HTR-8/SVneo (cell line): ENCODE data around the gene PLXND1.

Source experiments
- DNase-seq: peaks from one replicate; pipeline ENCODE4 v3.0.0; 2011; ENCODE audit warnings: low spot score, mixed read lengths; ENCODE audit not compliant: insufficient read length
- FAIRE-seq: peaks from 2 replicates; lab custom pipeline; 2011; peaks lifted over from hg19 to GRCh38; lab: Jason Lieb, UNC

PLXND1 gene

DNA sequence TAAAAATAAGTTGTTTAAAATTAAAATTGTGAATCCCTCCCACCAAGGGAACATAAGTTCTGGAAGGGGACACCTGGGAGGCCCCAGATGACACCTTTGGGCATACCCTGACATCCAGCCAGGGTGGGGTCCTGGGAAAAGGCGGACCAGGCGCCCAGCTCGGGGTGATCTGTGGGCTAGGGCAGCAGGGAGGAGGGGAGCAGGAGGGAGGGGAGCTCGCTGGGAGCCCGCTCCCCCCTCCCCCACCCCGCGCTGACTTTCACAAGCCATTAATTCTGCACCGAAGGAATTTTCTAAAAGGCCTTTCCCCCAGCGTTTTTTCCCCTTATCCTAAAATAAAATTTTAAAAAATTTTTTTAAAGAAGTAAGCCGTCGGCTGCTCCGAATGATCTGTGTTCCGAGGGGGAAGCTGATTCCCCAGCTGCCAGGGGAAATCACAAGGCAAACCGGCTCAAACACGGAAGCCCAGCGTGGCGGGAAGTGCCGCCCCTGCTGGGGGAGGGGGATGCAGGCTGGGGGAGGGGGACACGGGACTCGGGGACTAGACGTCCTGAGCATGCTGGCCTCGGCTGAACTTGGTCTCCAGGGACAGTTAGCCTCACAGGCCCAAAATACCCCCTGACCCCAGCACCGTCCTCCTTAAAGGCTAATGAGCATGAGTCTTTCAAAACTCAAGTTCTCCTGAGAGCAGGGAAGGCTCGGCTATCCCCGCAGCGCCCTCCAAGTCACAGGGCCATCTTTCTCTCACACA lies 13.9 kb downstream of the PLXND1 start:
- DNase-seq (no peak), FAIRE-seq (no peak)

DNA sequence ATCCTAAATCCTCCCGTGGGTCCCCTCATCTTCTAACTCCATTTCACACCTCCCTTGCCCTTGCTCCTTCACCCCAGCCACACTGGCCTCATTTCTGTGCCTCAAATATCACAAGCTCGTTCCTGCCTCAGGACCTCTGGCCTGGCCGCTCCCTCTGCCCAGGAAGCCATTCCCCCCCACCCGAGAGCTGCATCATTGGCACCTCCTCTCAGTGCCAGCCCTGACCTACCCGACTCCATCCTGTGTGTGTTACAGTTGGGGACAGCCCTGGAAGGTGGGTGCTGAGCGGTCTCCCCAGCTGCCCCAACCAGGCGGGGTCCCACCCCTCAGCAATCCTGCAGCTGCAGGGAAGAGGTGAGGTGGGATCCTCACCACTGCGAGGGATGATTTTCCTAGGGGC lies 14.5 kb downstream of the PLXND1 start:
- FAIRE-seq: no peak
- no peak for DNase-seq

- FAIRE-seq (no peak), DNase-seq (no peak)
These were observed 16.3 kb downstream of the PLXND1 start for GRCh38 chr3:129590215-129590614.

GRCh38 chr3:129587566-129588210 lies 18.8 kb downstream of the PLXND1 start:
- no peak for DNase-seq
- FAIRE-seq: no peak

- DNase-seq: no peak
- no peak for FAIRE-seq
These were observed 19.6 kb downstream of the PLXND1 start for GRCh38 chr3:129586746-129587430.

DNA sequence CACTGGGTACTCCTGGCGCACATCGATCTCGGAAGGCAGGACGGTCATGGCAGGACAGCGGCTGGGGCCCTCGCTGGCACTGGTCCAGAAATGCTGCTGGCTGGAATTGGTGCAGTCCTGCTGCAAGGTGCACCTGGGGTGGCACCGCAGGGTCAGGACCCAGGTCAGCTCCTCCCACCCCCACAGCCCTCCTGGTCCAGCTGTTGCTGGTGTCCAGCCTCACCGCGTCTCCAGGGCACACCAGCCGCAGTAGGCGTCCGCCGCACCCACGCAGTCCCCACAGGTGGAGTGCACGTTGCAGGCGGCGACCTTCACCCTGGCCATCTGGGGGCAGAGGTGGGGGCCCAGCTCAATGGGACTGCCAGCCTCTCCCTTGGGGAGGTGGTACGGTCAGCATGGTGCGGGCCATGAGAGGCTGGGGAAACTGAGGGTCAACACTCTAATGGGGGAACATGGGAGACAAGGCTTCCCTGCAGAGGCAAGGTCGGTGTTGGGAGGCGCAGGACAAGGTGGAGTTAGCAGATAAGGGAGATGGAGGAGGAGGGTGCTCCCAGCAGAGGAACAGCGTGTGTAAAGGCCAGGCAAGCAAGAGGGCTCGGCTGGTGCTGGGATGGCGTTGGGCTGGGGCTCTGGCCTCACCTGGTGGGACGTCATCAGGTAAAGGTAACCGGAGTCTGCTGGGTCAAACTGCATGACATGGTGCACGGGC lies 20.4 kb downstream of the PLXND1 start:
- FAIRE-seq (no peak), DNase-seq (no peak)

DNA sequence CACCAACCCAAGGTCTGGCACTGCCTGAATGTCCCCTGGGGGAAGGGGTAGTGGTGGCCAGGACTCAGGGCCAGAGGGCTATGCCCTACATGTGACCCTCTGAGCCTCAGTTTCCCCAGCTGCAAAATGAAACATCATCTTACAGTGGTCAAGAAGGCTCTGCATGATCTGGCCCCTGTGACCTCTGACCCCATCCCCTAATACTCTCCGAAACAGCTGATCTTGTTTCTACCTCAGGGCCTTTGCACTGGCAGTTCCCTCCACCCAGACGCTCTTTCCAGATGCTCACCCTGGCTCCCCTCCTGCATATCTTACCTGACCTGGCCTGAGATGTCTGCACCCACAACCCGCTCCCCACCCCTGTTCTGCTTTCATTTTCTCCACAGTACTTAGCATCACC lies 21.8 kb downstream of the PLXND1 start:
- DNase-seq: no peak
- FAIRE-seq: no peak

GRCh38 chr3:129583289-129583688 lies 23.2 kb downstream of the PLXND1 start:
- no peak for FAIRE-seq

GRCh38 chr3:129582799-129583198 lies 23.7 kb downstream of the PLXND1 start:
- DNase-seq: no peak
- no peak for FAIRE-seq

More at GRCh38 chr3:129583289-129583688, 23.2 kb downstream of the PLXND1 start:
- no peak for DNase-seq

DNA sequence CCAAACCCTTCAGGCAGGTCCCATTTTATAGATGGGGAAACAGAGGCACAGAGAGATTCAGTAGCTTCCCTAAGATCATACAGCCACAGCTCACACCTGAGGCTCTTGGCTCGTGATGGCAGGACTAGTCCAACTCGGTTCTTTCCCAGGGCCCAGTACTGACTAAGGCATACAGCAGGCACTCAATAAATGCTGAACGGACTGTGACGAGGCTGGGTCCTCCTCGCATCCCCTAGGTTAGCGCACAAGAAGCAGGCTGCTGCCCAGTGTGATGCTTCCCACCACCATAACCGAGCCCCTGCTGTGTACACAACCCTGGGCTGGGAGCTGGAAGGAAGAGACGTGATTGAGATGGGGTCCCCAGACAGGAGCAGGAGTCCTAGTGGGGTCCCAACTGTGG lies 24.9 kb downstream of the PLXND1 start:
- no peak for FAIRE-seq
- DNase-seq: no peak

DNA sequence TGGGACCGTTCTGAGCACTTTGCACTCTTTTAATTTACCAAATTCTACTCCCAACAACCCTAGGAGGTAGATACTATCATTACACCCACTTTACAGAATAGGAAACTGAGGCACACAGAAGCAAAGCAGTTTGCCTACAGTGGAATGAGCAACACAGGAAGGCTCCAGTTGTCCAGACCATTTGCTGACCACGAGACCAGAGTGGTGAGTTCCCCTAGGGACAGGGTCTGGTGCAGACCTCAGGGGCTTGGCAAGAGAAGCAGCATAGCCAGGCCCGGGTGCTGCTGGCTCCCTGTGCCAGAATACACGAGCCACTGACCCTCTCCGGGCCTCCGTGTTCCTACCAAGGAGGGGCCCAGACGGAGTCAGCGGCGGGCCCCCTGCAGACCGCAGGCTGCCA lies 26.5 kb downstream of the PLXND1 start:
- FAIRE-seq (no peak), DNase-seq (no peak)

DNA sequence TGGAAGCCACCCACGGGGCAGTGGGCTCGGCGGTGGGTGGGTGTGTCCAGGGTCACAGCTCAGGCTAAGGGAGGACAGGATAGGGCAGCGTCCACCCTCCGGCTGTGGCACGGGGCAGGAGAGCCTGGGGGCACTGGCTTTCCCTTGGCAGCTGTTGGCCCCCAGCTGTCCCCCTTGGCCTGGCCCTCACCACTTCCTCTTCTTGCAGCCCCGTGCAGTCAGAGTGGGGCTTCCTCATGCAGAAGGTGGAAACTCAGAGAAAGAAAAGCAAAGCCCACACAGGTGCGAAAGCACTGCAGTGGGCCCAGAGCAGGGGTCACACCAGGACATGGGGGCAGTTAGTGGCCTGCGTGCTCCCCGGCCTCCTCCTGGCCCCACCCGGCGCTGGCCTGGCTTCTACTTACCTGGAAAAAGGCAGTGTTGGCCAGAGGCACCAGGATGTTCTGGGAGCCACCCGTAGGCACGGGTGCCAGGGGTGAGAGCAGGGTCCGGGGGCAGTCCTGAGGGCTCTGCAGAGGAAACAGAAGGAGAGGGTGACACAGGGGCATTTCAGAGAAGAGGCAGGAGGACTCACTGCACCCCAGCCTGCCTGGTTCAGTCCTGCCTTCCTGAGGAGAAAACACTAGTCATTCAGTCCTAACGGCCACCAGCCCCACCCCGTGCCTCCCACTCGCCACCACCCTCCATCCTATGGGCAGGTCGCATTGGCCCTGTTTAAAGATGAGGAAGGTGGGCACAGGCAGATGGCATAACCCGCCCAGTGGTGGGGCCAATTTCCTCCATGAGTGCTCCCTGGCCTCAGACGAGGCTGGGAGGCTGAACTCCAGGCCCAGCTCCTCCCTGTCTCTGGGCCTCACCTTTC lies 28.3 kb downstream of the PLXND1 start:
- DNase-seq (no peak), FAIRE-seq (no peak)

DNA sequence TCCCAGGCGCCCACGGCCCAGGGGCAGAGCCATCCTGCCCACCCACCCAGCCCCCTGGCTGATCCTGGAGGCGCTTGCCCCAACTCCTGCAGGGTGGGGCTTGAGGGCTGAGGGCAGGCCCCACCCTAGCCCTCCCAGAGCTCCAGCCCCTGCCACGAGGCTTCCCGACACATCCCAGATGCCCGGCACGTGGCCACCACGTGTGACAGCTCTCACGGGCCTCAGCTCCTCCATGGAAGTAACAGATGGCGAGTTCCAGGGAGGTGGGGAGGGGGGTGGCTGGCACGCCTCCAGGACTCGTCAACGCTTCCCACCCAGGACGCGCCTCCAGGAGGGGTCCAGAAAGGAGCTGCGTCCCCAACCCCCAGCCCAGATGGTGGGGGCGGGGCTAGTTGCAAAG lies 29.1 kb downstream of the PLXND1 start:
- FAIRE-seq (no peak), DNase-seq (no peak)

- FAIRE-seq: no peak
These were observed 29.7 kb downstream of the PLXND1 start for GRCh38 chr3:129576514-129577352.

GRCh38 chr3:129575997-129576384 lies 30.5 kb downstream of the PLXND1 start:
- no peak for DNase-seq
- FAIRE-seq: no peak

More at GRCh38 chr3:129576514-129577352, 29.7 kb downstream of the PLXND1 start:
- no peak for DNase-seq

DNA sequence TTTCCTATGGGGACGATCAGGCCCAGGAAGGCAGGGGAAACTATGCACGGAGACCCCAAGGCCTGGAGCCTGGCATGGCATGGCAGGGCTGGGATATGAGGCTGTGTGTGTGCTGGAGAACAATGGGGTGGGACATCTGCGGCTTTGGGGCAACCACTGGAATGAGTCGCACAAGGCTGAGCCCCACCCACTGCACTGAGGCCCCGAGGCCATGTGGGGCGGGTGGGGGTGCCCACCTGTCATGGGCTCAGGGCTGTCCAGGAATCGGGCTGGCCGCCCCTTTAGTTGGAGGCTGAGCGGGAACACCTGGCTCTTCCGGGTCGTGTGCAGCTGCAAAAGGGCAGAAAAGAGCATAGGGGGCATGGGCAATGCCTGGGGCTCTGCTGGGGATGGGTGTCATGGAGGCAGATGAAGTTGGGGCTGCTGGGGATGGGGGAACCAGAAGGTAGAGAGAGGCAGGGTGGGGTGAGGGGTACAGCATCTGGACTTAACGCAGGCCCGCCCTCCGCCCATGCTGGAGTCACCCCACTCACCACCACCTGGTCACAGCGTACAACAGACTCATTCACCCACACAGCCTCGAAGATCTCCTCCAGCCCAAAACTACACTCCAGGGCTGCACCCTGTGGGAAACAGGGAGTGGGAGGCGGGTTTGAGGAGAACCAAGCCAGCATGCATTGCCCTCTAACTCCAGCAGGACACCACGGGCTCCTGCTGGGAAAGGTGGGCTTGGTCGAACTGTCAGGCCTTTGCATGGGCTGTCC lies 31.1 kb downstream of the PLXND1 start:
- no peak for DNase-seq
- FAIRE-seq: no peak

DNA sequence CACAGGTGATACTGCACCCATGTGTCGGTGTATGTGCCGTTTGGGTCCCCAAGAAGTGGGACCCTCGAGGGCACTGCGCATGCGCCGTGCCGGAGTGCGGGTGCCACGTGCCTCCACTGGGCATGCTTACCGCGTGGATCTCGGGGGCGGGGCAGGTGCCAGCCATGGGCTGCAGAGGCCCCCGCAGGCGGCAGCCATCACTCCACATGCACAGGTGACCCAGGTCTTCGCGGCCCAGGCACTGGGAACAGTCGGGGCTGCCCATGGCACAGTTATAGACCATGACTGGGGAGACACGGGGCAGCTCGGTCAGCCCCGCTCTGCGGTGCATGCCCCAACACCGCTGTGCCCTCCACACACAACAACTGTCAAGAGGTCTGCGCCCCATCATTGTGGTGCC lies 32.3 kb downstream of the PLXND1 start:
- DNase-seq (no peak), FAIRE-seq (no peak)

DNA sequence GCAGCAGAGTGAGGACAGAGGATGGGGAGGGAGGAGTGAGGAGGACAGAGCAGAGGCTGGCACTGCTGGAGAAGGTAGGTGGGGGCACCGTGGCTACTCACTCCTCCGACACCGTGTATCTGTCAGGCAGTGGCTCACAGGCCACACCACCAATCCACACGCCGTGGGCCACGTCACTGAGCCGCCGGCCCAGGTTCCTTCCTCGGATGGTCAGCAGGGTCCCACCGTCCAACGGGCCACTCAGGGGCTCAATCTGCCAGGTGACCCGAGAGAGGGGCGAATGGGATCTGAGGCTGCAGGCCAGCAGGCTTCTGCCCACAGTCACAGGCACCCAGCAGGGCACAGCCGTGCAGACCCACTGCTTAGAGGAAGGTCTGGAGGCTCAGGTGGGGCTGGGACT lies 33.0 kb downstream of the PLXND1 start:
- FAIRE-seq (no peak), DNase-seq (no peak)
